IMR-90 (cell line): ENCODE results near the gene KDM4F. TPM values are rescaled to one million over a fixed set of nuclear protein-coding genes. Genes with fewer than 3 reads are reported as not detected.

ENCODE experiments used
- ATAC-seq: fragments of 200-7000 bp; cut with Tn5 transposase; 2 replicates; pipeline ENCODE4 v1.9.1; 2020; ENCODE audit warnings: low read depth, mild to moderate bottlenecking, moderate library complexity
- BruUV-seq: library from RNA; stranded (reverse); fragments of 400-500 nt; replicated peaks from 2 replicates; lab custom pipeline; 2021; lab: Mats Ljungman, UMichigan
- CTCF ChIA-PET: fragments of 300-600 bp; formaldehyde crosslinking; extraction: SDS; loops from one replicate; lab custom pipeline; 2021; ENCODE audit warnings: antibody characterized with exemption; lab: Yijun Ruan, JAX
- POLR2A ChIA-PET: fragments of 300-600 bp; sonication (Branson Sonifier 250); formaldehyde crosslinking; loops from one replicate; lab custom pipeline; 2022; ENCODE audit warnings: antibody characterized with exemption; ENCODE audit not compliant: unreplicated experiment; lab: Charles Lee
- DNase-seq: peaks from one replicate; pipeline ENCODE4 v3.0.0; 2013
- H2AFZ ChIP-seq: replicated peaks from 2 replicates; pipeline ENCODE3; 2013; ENCODE audit warnings: low read length, mild to moderate bottlenecking; ENCODE audit not compliant: poor library complexity
- H2AK5ac ChIP-seq: 2 replicates; pipeline ENCODE4 v1.6.1; 2013; ENCODE audit warnings: low read depth, low read length, inconsistent platforms
- H2AK9ac ChIP-seq: replicated peaks from 2 replicates; pipeline ENCODE3; 2013; ENCODE audit warnings: mild to moderate bottlenecking, low read depth, low read length, moderate library complexity; ENCODE audit not compliant: poor library complexity
- H2BK120ac ChIP-seq: 2 replicates; pipeline ENCODE4 v1.6.1; 2013; ENCODE audit warnings: low read depth, low read length, inconsistent platforms
- H2BK15ac ChIP-seq: 3 replicates; pipeline ENCODE4 v1.6.1; 2013; ENCODE audit warnings: low read depth, low read length, inconsistent platforms
- H2BK20ac ChIP-seq: 2 replicates; pipeline ENCODE4 v1.6.1; 2013; ENCODE audit warnings: low read depth, mild to moderate bottlenecking, inconsistent platforms, low read length, moderate library complexity
- H2BK5ac ChIP-seq: 2 replicates; pipeline ENCODE4 v1.6.1; 2013; ENCODE audit warnings: mild to moderate bottlenecking, low read depth, low read length, inconsistent platforms; ENCODE audit not compliant: poor library complexity, severe bottlenecking
- H3K14ac ChIP-seq: replicated peaks from 2 replicates; pipeline ENCODE4 v1.6.1; 2013; ENCODE audit warnings: low read depth, low read length, inconsistent platforms
- H3K18ac ChIP-seq: 2 replicates; pipeline ENCODE4 v1.6.1; 2013; ENCODE audit warnings: low read depth, low read length, control low read depth
- H3K23ac ChIP-seq: 2 replicates; pipeline ENCODE4 v1.6.1; 2013; ENCODE audit warnings: low read depth, low read length, inconsistent platforms
- H3K27ac ChIP-seq: 2 replicates; pipeline ENCODE4 v1.5.1; 2013; ENCODE audit warnings: mild to moderate bottlenecking, control low read depth, low read length; ENCODE audit not compliant: insufficient read depth
- H3K27me3 ChIP-seq: 2 replicates; pipeline ENCODE4 v1.6.1; 2013; ENCODE audit warnings: low read length; ENCODE audit not compliant: control insufficient read depth, insufficient read depth
- H3K36me3 ChIP-seq: 2 replicates; pipeline ENCODE4 v1.6.1; 2013; ENCODE audit warnings: low read length, mixed read lengths; ENCODE audit not compliant: control insufficient read depth, insufficient read depth
- H3K4ac ChIP-seq: 2 replicates; pipeline ENCODE4 v1.6.1; 2013; ENCODE audit warnings: low read depth, low read length, inconsistent platforms
- H3K4me1 ChIP-seq: 2 replicates; pipeline ENCODE4 v1.6.1; 2013; ENCODE audit warnings: low read length, mixed read lengths; ENCODE audit not compliant: control insufficient read depth, insufficient read depth
- H3K4me2 ChIP-seq: 2 replicates; pipeline ENCODE4 v1.6.1; 2013; ENCODE audit warnings: low read depth, mild to moderate bottlenecking, control low read depth, low read length, moderate library complexity
- H3K4me3 ChIP-seq: 2 replicates; pipeline ENCODE4 v1.5.1; 2013; ENCODE audit warnings: low read depth, mild to moderate bottlenecking, control low read depth, low read length, moderate library complexity; ENCODE audit not compliant: insufficient read depth
- H3K56ac ChIP-seq: 2 replicates; pipeline ENCODE4 v1.6.1; 2013; ENCODE audit warnings: low read length, inconsistent platforms; ENCODE audit not compliant: insufficient read depth; ENCODE audit errors: extremely low read depth
- H3K79me1 ChIP-seq, 2 experiments: 2 replicates each; pipeline ENCODE4 v1.6.1; 2013; ENCODE audit warnings: low read length in 2 of 2, inconsistent platforms in 1 of 2, low read depth in 1 of 2
- H3K9ac ChIP-seq: 2 replicates; pipeline ENCODE4 v1.6.1; 2013; ENCODE audit warnings: low read depth, low read length, control low read depth
- H3K9me1 ChIP-seq: 2 replicates; pipeline ENCODE4 v1.6.1; 2013; ENCODE audit warnings: low read length, inconsistent platforms; ENCODE audit not compliant: insufficient read depth
- H3K9me3 ChIP-seq: 2 replicates; pipeline ENCODE4 v1.6.1; 2013; ENCODE audit warnings: low read length; ENCODE audit not compliant: control insufficient read depth, insufficient read depth
- H4K20me1 ChIP-seq: 2 replicates; pipeline ENCODE4 v1.6.1; 2013; ENCODE audit warnings: low read length, inconsistent platforms; ENCODE audit not compliant: insufficient read depth
- H4K5ac ChIP-seq: 2 replicates; pipeline ENCODE4 v1.6.1; 2013; ENCODE audit warnings: mild to moderate bottlenecking, low read depth, low read length, control low read depth
- H4K8ac ChIP-seq, 2 experiments: 2 replicates each; pipeline ENCODE4 v1.6.1; 2013; ENCODE audit warnings: low read depth in 2 of 2, low read length in 2 of 2, control low read depth in 1 of 2, inconsistent platforms in 1 of 2
- H4K91ac ChIP-seq: 2 replicates; pipeline ENCODE4 v1.6.1; 2013; ENCODE audit warnings: low read depth, low read length, inconsistent platforms; ENCODE audit not compliant: insufficient read depth
- MXI1 ChIP-seq: IDR thresholded peaks from 2 replicates; pipeline ENCODE4 v1.6.1; 2012; ENCODE audit warnings: low read depth, mild to moderate bottlenecking, low read length, moderate library complexity, borderline replicate concordance
- RAD21 ChIP-seq: IDR thresholded peaks from 2 replicates; pipeline ENCODE4 v1.6.1; 2012; ENCODE audit warnings: low read length, improper control_type of control experiment
- USF2 ChIP-seq: fragments of 150-350 bp; IDR thresholded peaks from 2 replicates; pipeline ENCODE4 v1.6.1; 2017; ENCODE audit warnings: mild to moderate bottlenecking, antibody characterized with exemption, low read length, low read depth
- WGBS, 2 experiments: methylation state at CpG; one replicate each; pipeline versions ENCODE4 v1.1.5 to v1.1.7; 2013; ENCODE audit warnings: missing lambda C conversion rate in 2 of 2; ENCODE audit not compliant: insufficient read length in 1 of 2; ENCODE audit errors: extremely low coverage in 2 of 2; 5-methylcytosine and 5-hydroxymethylcytosine counted together
- dilution Hi-C: fragments of 300-500 bp; cut with HindIII; formaldehyde crosslinking; loops from one replicate; pipeline ENCODE4 v1.14.3; 2018; ENCODE audit warnings: low sequenced_read_pairs; ENCODE audit not compliant: unreplicated experiment
- in situ Hi-C: fragments of 300-500 bp; cut with MboI; formaldehyde crosslinking; loops from 3 replicates; pipeline ENCODE4 v1.14.3; 2019; ENCODE audit warnings: low sequenced_read_pairs, inconsistent platforms, mixed read lengths
- intact Hi-C: fragments of 100-400 bp; cut with micrococcal nuclease; formaldehyde crosslinking; loops from 2 replicates; pipeline ENCODE4 v1.10.0; 2022
- polyA plus RNA-seq, 3 experiments: library from polyadenylated mRNA; depleted of rRNA; stranded (reverse); fragments of >200 nt; gene quantifications; 2 replicates each; pipeline ENCODE4 v1.2.3, GENCODE V29; 2012; ENCODE audit warnings: low replicate concordance in 1 of 3
- total RNA-seq: library from RNA; depleted of rRNA; stranded (reverse); fragments of >200 nt; gene quantifications from 2 replicates; pipeline ENCODE4 v1.2.3, GENCODE V29; 2012

KDM4F gene
- total and polyA plus RNA-seq, 2 of the 4 experiments (the other 2 are of a cell fraction): not detected

- H3K79me1 ChIP-seq: no peaks in the 10 kb centered on the region
- no peak overlapping the region for H3K56ac ChIP-seq
- H2AK9ac ChIP-seq: no peak overlapping the region
- POLR2A ChIA-PET: no interaction called here
- no peak overlapping the region for H2BK5ac ChIP-seq
- TF ChIP-seq MXI1 (no peak), RAD21 (no peak), USF2 (no peak)
- H3K18ac ChIP-seq: no peak overlapping the region
- no peak overlapping the region for H3K23ac ChIP-seq
- no peak overlapping the region for H4K91ac ChIP-seq
- no peaks in the 10 kb centered on the region for H3K9me3 ChIP-seq
- BruUV-seq: no TSS peak
- H4K20me1 ChIP-seq: no peaks in the 10 kb centered on the region
- H3K27ac ChIP-seq: no peak overlapping the region
- no peak overlapping the region for H2BK20ac ChIP-seq
- ATAC-seq: no peak
- H3K14ac ChIP-seq: no peak overlapping the region
- peaks cover 16% of the 10 kb centered on the region for H3K27me3 ChIP-seq
- no peak overlapping the region for H2BK120ac ChIP-seq
- H3K4ac ChIP-seq: no peak overlapping the region
- no peaks in the 10 kb centered on the region for H3K36me3 ChIP-seq
- no peak for DNase-seq
- no CpG with 5 or more reads among the region's 2 CpGs for WGBS, 2 experiments
- no peak overlapping the region for H2BK15ac ChIP-seq
- H2AFZ ChIP-seq: no peak overlapping the region
- dilution Hi-C loops (no loop called here), intact Hi-C loops (no loop called here), in situ Hi-C loops (loop anchor here (25.0 kb wide), 1 partner anchor 1382 kb away; no protein-coding TSS in a partner anchor)
- CTCF ChIA-PET: interaction anchor here (3.7 kb wide), 1 partner anchor 12 kb away, joined by 16 read pairs; the partner anchor contains the start of gene SRSF8
- no peak overlapping the region for H3K9ac ChIP-seq
- H2AK5ac ChIP-seq: no peak overlapping the region
- H4K5ac ChIP-seq: no peak overlapping the region
- H3K4me3 ChIP-seq: no peak overlapping the region
- H4K8ac ChIP-seq: no peak overlapping the region
- no peaks in the 10 kb centered on the region for H3K4me1 ChIP-seq
- no peak overlapping the region for H3K4me2 ChIP-seq
- H3K9me1 ChIP-seq: 0 out of 2 replicates have a peak, but pooled peaks cover 3% of the 10 kb centered on the region
These were observed 6.2 kb downstream of the KDM4F start for GRCh38 chr11:95055283-95055897.
